HG03565 (cell line): ENCODE data around the gene CEP85L.
A peak's percentile ranks its signal among the peaks of the same experiment; 100 is the strongest.

Source experiments
- ATAC-seq: cut with Tn5 transposase; IDR thresholded peaks from one replicate; pipeline ENCODE4 v1.9.1; 2021; ENCODE audit warnings: mild to moderate bottlenecking, moderate library complexity; ENCODE audit not compliant: unreplicated experiment

The CEP85L gene

GRCh38 chr6:118546164-118546879, 105.1 kb downstream of the CEP85L start:
- no peak for ATAC-seq

GRCh38 chr6:118544105-118544504, 107.3 kb downstream of the CEP85L start:
- no peak for ATAC-seq

GRCh38 chr6:118542184-118542952, 109.0 kb downstream of the CEP85L start:
- ATAC-seq = no peak

- no peak for ATAC-seq
These were observed 113.8 kb downstream of the CEP85L start for GRCh38 chr6:118537574-118537973.

- no peak for ATAC-seq
These were observed 114.9 kb downstream of the CEP85L start for GRCh38 chr6:118536478-118536877.

- ATAC-seq = no peak
These were observed 116.1 kb downstream of the CEP85L start for GRCh38 chr6:118535176-118535844.

GRCh38 chr6:118530942-118531341, 120.4 kb downstream of the CEP85L start:
- ATAC-seq = no peak

GRCh38 chr6:118529756-118530155, 121.6 kb downstream of the CEP85L start:
- ATAC-seq = no peak

- no peak for ATAC-seq
These were observed 123.3 kb downstream of the CEP85L start for GRCh38 chr6:118528129-118528528.

GRCh38 chr6:118525913-118526780, 125.2 kb downstream of the CEP85L start:
- no peak for ATAC-seq

- no peak for ATAC-seq
These were observed 126.7 kb downstream of the CEP85L start for GRCh38 chr6:118524686-118525085.

- ATAC-seq = peak; percentile 73
These were observed 128.2 kb downstream of the CEP85L start for GRCh38 chr6:118523216-118523615.

- ATAC-seq = no peak
These were observed 129.0 kb downstream of the CEP85L start for GRCh38 chr6:118522422-118522821.

- ATAC-seq = no peak
These were observed 136.7 kb downstream of the CEP85L start for GRCh38 chr6:118514689-118515088.

- no peak for ATAC-seq
These were observed 139.3 kb downstream of the CEP85L start for GRCh38 chr6:118511930-118512715.

- ATAC-seq = no peak
These were observed 142.3 kb downstream of the CEP85L start for GRCh38 chr6:118509009-118509617.

- no peak for ATAC-seq
These were observed 143.8 kb downstream of the CEP85L start for GRCh38 chr6:118507636-118508035.

- ATAC-seq = no peak
These were observed 145.2 kb downstream of the CEP85L start for GRCh38 chr6:118506071-118506638.

GRCh38 chr6:118505656-118506055, 145.7 kb downstream of the CEP85L start:
- ATAC-seq = no peak
